HG03378 (cell line): Measurements from ENCODE around the gene UBTFL1.
"Not testable (repeated sequence)": the region's sequence is repeated elsewhere in the genome, so short reads cannot be mapped to it uniquely, and the experiment has no call there.

Experiments used
- ATAC-seq: cut with Tn5 transposase; IDR thresholded peaks from one replicate; pipeline ENCODE4 v1.9.1; 2021; ENCODE audit warnings: mild to moderate bottlenecking, moderate library complexity; ENCODE audit not compliant: unreplicated experiment

UBTFL1 gene

GRCh38 chr11:90085650-90086049 lies at the start of gene UBTFL1:
TSS of gene UBTFL1 (plus strand) at chr11:90085950. CDS start at chr11:90085950, 0 bp downstream.
- not testable (repeated sequence) for ATAC-seq

- not testable (repeated sequence) for ATAC-seq
Observed at GRCh38 chr11:90051591-90052209, 34.0 kb upstream of the UBTFL1 start.

GRCh38 chr11:90052311-90052710 lies 33.4 kb upstream of the UBTFL1 start:
- ATAC-seq: not testable (repeated sequence)

GRCh38 chr11:90053545-90053944 lies 32.2 kb upstream of the UBTFL1 start:
- ATAC-seq: not testable (repeated sequence)

GRCh38 chr11:90088731-90089130 lies 3.0 kb downstream of the UBTFL1 start:
- not testable (repeated sequence) for ATAC-seq

GRCh38 chr11:90095230-90095924 lies 9.6 kb downstream of the UBTFL1 start:
- ATAC-seq: not testable (repeated sequence)

GRCh38 chr11:90098261-90098660 lies 12.5 kb downstream of the UBTFL1 start:
- not testable (repeated sequence) for ATAC-seq

- no peak for ATAC-seq
Observed at GRCh38 chr11:90100431-90100830, 14.7 kb downstream of the UBTFL1 start.

GRCh38 chr11:90113541-90113940 lies 27.8 kb downstream of the UBTFL1 start:
- ATAC-seq: no peak

- ATAC-seq: no peak
Observed at GRCh38 chr11:90120191-90120590, 34.4 kb downstream of the UBTFL1 start.

GRCh38 chr11:90124371-90124770 lies 38.6 kb downstream of the UBTFL1 start:
- ATAC-seq: no peak

- ATAC-seq: no peak
Observed at GRCh38 chr11:90124946-90125345, 39.2 kb downstream of the UBTFL1 start.

GRCh38 chr11:90133560-90134477 lies 48.1 kb downstream of the UBTFL1 start:
- ATAC-seq: no peak

- ATAC-seq: peak; percentile 68
Observed at GRCh38 chr11:90134478-90135003, 48.8 kb downstream of the UBTFL1 start, which contains the start of gene NAALAD2. TSS of gene NAALAD2 (plus strand) at chr11:90134663. CDS start at chr11:90134759, 96 bp downstream.

- no peak for ATAC-seq
Observed at GRCh38 chr11:90135016-90135415, 49.3 kb downstream of the UBTFL1 start.
